Vagina (tissue), 2 donors: ENCODE results near the gene UBE2O. TPM values are rescaled to one million over a fixed set of nuclear protein-coding genes. Genes with fewer than 3 reads are reported as not detected.

ENCODE experiments used
- DNase-seq, 2 donors: peaks; one replicate each; pipeline ENCODE4 v3.0.0-alpha.2; 2017; ENCODE audit errors: extremely low spot score in 2 of 2
- H3K27ac ChIP-seq: fragments of 200-600 bp; sonication (generic); one replicate; pipeline ENCODE4 v1.5.1; 2019
- H3K27me3 ChIP-seq: fragments of 200-600 bp; sonication (generic); one replicate; pipeline ENCODE4 v1.5.1; 2019
- H3K36me3 ChIP-seq, 2 donors: fragments of 200-600 bp; sonication (generic); one replicate each; pipeline ENCODE4 v1.5.1; 2017 to 2019
- H3K4me1 ChIP-seq: fragments of 200-600 bp; sonication (generic); one replicate; pipeline ENCODE4 v1.5.1; 2019
- H3K4me3 ChIP-seq, 2 donors: fragments of 200-600 bp; sonication (generic); 1 replicate in 1 of 2; 2 replicates in 1 of 2; pipeline ENCODE4 v1.5.1; 2016 to 2019
- H3K9me3 ChIP-seq: fragments of 200-600 bp; sonication (generic); one replicate; pipeline ENCODE4 v1.5.1; 2019
- POLR2A ChIP-seq, 2 donors: fragments of 450-650 bp; IDR thresholded peaks; one replicate each; pipeline ENCODE4 v1.6.1; 2017; ENCODE audit warnings: antibody characterized with exemption in 2 of 2, mild to moderate bottlenecking in 2 of 2, moderate library complexity in 2 of 2
- POLR2AphosphoS5 ChIP-seq, 2 donors: sonication (generic); formaldehyde crosslinking; IDR thresholded peaks; one replicate each; pipeline ENCODE4 v1.9.0; 2017; ENCODE audit warnings: antibody characterized with exemption in 2 of 2, mild to moderate bottlenecking in 2 of 2, low read depth in 1 of 2; ENCODE audit not compliant: insufficient read depth in 1 of 2
- intact Hi-C: fragments of 100-400 bp; cut with DNase I; formaldehyde crosslinking; loops from one replicate; pipeline ENCODE4 v1.15.1; 2023
- total RNA-seq: library from RNA; depleted of rRNA; stranded (reverse); fragments of >200 nt; gene quantifications from one replicate; pipeline ENCODE4 v1.2.3, GENCODE V29; 2016
- TF ChIP-seq, protein P1 (sequence below), 3 experiments: fragments of 450-650 bp in 2 of 3; fragments of 200-600 bp in 1 of 3; sonication (generic) in 1 of 3; IDR thresholded peaks; one replicate each; pipeline ENCODE4 v1.5.1; 2017 to 2019; ENCODE audit warnings: antibody characterized with exemption in 3 of 3, mild to moderate bottlenecking in 2 of 3, moderate library complexity in 2 of 3

Gene UBE2O
- total RNA-seq, 1 donor from 2014 or later, result 29.7 TPM

- Histone ChIP-seq H3K27me3 (no peaks in the 10 kb centered on the region), H3K27ac (no peak overlapping the region), H3K9me3 (no peaks in the 10 kb centered on the region), H3K4me1 (no peaks in the 10 kb centered on the region), H3K4me3 (no peak overlapping the region), H3K36me3 (no peaks in the 10 kb centered on the region)
- intact Hi-C loops, result loop anchor here (10.0 kb wide), 1 partner anchor 85 kb away; the partner anchor contains the start of gene PRCD
- TF ChIP-seq, protein P1, sequence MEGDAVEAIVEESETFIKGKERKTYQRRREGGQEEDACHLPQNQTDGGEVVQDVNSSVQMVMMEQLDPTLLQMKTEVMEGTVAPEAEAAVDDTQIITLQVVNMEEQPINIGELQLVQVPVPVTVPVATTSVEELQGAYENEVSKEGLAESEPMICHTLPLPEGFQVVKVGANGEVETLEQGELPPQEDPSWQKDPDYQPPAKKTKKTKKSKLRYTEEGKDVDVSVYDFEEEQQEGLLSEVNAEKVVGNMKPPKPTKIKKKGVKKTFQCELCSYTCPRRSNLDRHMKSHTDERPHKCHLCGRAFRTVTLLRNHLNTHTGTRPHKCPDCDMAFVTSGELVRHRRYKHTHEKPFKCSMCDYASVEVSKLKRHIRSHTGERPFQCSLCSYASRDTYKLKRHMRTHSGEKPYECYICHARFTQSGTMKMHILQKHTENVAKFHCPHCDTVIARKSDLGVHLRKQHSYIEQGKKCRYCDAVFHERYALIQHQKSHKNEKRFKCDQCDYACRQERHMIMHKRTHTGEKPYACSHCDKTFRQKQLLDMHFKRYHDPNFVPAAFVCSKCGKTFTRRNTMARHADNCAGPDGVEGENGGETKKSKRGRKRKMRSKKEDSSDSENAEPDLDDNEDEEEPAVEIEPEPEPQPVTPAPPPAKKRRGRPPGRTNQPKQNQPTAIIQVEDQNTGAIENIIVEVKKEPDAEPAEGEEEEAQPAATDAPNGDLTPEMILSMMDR (IDR thresholded peaks at IDR 0.05), result no peak
- TF ChIP-seq POLR2A (IDR thresholded peaks at IDR 0.05) (no peak), POLR2AphosphoS5 (IDR thresholded peaks at IDR 0.05; ENCODE audit: insufficient read depth in 1 of 2, low read depth in 1 of 2) (no peak)
- no peak for DNase-seq
These were observed 6.7 kb upstream of the UBE2O start for GRCh38 chr17:76459674-76460073.

GRCh38 chr17:76458580-76459490 is 5.9 kb upstream of the UBE2O start:
- Histone ChIP-seq H3K27me3 (no peaks in the 10 kb centered on the region), H3K27ac (no peak overlapping the region), H3K4me1 (no peaks in the 10 kb centered on the region), H3K4me3 (no peak overlapping the region), H3K9me3 (no peaks in the 10 kb centered on the region), H3K36me3 (no peaks in the 10 kb centered on the region)
- TF ChIP-seq, protein P1 (IDR thresholded peaks at IDR 0.05), result no peak
- TF ChIP-seq POLR2A (IDR thresholded peaks at IDR 0.05) (no peak), POLR2AphosphoS5 (IDR thresholded peaks at IDR 0.05; ENCODE audit: insufficient read depth in 1 of 2, low read depth in 1 of 2) (no peak)
- intact Hi-C loops, result no loop called here
- DNase-seq, result no peak

- intact Hi-C loops, result no loop called here
- Histone ChIP-seq H3K4me3 (peak overlapping the region; percentile 81 to 98), H3K27ac (no peak overlapping the region), H3K36me3 (no peaks in the 10 kb centered on the region), H3K4me1 (peaks cover 19% of the 10 kb centered on the region), H3K27me3 (no peaks in the 10 kb centered on the region), H3K9me3 (no peaks in the 10 kb centered on the region)
- no peak for DNase-seq
- TF ChIP-seq, protein P1 (IDR thresholded peaks at IDR 0.05), result no peak
- no peak for TF ChIP-seq POLR2A (IDR thresholded peaks at IDR 0.05)
- no peak for TF ChIP-seq POLR2AphosphoS5 (IDR thresholded peaks at IDR 0.05; ENCODE audit: insufficient read depth in 1 of 2, low read depth in 1 of 2)
These were observed 435 bp upstream of the UBE2O start for GRCh38 chr17:76453431-76453743.

GRCh38 chr17:76452127-76452659 is 759 bp downstream of the UBE2O start:
- no peaks in the 10 kb centered on the region for H3K9me3 ChIP-seq
- H3K4me1 ChIP-seq, result peaks cover 19% of the 10 kb centered on the region
- no peaks in the 10 kb centered on the region for H3K27me3 ChIP-seq
- peak overlapping the region; percentile 81 to 98 for H3K4me3 ChIP-seq
- DNase-seq, result no peak
- intact Hi-C loops, result no loop called here
- no peaks in the 10 kb centered on the region for H3K36me3 ChIP-seq
- peak overlapping the region; percentile 62 for H3K27ac ChIP-seq
- TF ChIP-seq POLR2AphosphoS5 (IDR thresholded peaks at IDR 0.05; ENCODE audit: insufficient read depth in 1 of 2, low read depth in 1 of 2), result no peak
- TF ChIP-seq, protein P1 (IDR thresholded peaks at IDR 0.05), result no peak
- no peak for TF ChIP-seq POLR2A (IDR thresholded peaks at IDR 0.05)

GRCh38 chr17:76451506-76451905 is 1.4 kb downstream of the UBE2O start:
- Histone ChIP-seq H3K27ac (no peak overlapping the region), H3K4me3 (peak overlapping the region in 1 of 2 donors; percentile 98), H3K9me3 (no peaks in the 10 kb centered on the region), H3K27me3 (no peaks in the 10 kb centered on the region), H3K36me3 (no peaks in the 10 kb centered on the region), H3K4me1 (peaks cover 24% of the 10 kb centered on the region)
- TF ChIP-seq POLR2A (IDR thresholded peaks at IDR 0.05) (no peak), POLR2AphosphoS5 (IDR thresholded peaks at IDR 0.05; ENCODE audit: insufficient read depth in 1 of 2, low read depth in 1 of 2) (no peak)
- TF ChIP-seq, protein P1 (IDR thresholded peaks at IDR 0.05), result no peak
- no peak for DNase-seq
- intact Hi-C loops, result no loop called here
